Midbrain (tissue), 1 donor: Measurements from ENCODE around the gene DUOX1.
"Not testable (repeated sequence)": the region's sequence is repeated elsewhere in the genome, so short reads cannot be mapped to it uniquely, and the experiment has no call there.

Source experiments
- DNase-seq: peaks from one replicate; lab custom pipeline; 2025; lab: John Stamatoyannopoulos, UW

DUOX1 gene

DNA sequence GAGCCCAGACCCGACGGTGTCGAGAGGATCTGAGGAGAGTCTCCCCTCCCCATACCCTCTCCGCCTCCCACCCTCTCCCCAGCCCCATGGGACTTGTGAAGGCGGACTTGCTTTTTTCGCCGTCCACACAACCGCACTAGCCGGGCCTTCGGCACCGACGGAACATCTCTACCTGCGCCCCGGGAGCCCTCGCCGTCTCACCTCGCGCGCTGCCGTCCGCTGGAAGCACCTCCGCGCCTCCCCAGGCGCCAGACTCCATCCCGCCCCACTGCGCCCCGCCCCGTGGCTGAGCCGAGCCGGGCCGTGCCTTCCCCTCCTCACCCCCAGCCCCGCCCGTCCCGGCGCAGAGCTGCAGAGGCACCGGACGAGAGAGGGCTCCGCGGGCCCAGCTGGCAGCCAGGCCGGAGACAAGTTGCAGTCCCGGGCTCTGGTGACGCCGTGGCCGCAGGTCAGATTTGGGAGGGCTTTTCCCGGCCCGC is at the start of gene DUOX1, which contains the start of gene DUOXA1:
Gene DUOX1, plus strand, starts transcription at position 344 of the 479 bp plus-strand sequence. CDS start 1,973 bp downstream, outside the sequence.
Gene DUOXA1, minus strand, starts transcription at position 229 of the 479 bp plus-strand sequence. CDS start 6,865 bp downstream, outside the sequence.
- DNase-seq, result no peak

- DNase-seq, result not testable (repeated sequence)
Observed at GRCh38 chr15:45080593-45080992, 49.2 kb upstream of the DUOX1 start.

DNA sequence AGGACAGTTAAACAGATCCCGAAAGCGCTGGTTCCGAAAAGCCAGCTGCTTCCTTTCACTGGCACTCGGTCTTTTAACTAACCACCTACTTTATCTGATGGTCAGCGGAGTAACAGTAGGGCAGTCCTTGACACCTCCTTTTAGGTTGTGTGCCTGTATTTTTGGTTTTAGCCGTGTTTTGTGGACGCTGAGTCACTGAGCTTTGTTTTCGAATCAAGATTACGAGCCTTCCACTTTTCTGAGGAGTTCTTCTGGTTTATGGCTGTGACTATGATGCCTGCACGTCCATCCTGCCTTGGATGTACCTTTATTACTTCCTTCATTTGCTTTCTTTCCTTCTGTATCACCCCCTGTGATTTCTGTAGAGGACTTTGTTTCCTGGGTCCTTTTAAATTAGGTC is 47.4 kb upstream of the DUOX1 start:
- not testable (repeated sequence) for DNase-seq

DNA sequence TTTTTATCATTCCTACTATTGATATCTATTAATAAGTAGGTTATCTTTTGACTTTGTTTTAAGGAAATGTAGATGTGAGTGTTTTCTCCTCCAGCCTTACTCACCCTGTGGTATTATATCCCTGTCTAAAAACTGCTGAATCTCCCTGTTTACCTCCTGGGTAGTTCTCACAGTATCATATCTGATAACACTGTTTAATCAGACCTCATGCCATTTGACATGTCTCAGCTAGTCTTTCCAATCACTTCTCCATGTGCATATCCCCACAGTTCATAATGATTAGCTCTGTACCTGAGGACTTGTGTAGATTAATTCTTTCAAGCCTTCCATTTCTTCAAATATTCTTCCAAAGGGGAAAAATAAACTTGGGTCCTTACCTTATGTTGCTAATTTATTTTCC is 46.6 kb upstream of the DUOX1 start:
- DNase-seq, result no peak

GRCh38 chr15:45084163-45084562 is 45.6 kb upstream of the DUOX1 start:
- DNase-seq, result no peak

GRCh38 chr15:45087513-45087912 is 42.3 kb upstream of the DUOX1 start:
- DNase-seq, result no peak

GRCh38 chr15:45088801-45089711 is 40.7 kb upstream of the DUOX1 start:
- no peak for DNase-seq

GRCh38 chr15:45089712-45090373 is 40.0 kb upstream of the DUOX1 start:
- DNase-seq, result no peak

DNA sequence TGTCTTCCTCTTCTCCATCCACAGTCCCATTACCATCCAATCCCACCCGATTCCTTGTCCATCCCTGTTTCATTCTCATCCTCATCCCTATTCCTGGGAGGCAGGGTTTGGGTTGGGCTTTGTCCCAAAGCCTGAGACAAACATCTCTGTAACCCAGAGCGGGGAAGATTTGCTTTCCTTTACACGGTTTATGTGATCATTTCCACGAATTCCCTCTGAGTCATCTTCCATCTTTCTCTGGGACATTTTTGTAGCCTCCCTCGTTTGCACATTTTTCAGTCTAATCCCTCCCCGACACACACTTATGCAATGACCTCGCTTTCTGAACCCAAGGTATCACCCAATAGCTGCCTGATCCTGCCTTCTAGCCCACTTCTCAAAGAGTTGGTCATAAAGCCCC is 38.6 kb upstream of the DUOX1 start:
- DNase-seq, result no peak

- no peak for DNase-seq
Observed at GRCh38 chr15:45091576-45091975, 38.2 kb upstream of the DUOX1 start.

GRCh38 chr15:45093013-45093412 is 36.8 kb upstream of the DUOX1 start:
- no peak for DNase-seq

DNA sequence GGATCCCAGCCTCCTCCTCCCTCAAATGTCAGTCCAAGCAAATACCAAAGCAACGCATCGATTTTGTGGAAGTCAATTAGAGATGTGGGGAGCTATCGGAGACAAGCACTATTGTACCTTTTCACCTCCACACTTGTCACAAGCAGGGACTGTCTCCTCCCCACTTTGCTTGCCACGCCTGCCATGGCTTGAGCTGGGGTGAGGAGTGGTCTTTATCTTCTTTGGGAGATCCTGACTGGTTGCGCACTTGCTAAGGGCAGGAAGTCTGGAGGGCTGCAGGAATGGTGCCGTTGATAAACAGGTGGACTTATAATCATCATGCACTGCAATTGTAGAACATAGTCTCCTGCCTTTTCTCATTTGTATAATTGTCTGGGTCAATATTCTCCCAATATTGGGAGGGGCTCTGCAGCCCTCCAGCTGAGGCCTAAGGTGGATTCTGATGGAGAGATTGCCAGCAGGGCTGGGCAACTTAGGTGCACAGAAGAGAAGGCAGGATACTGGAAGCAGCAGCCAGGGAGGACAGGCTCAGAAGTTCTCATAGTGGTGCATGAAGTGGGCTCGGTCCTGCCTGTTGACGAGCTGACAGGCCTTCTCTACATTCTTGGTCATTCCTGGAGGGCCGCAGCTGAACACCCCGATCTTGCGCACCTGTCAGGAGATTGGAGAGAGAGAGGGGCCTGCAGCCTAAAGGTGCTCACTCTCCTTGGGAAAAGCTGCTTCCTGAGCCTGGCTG is 36.0 kb upstream of the DUOX1 start:
- no peak for DNase-seq

- DNase-seq, result no peak
Observed at GRCh38 chr15:45094358-45094730, 35.5 kb upstream of the DUOX1 start.

- no peak for DNase-seq
Observed at GRCh38 chr15:45095661-45096060, 34.1 kb upstream of the DUOX1 start.

GRCh38 chr15:45097466-45097865 is 32.3 kb upstream of the DUOX1 start:
- DNase-seq, result no peak

DNA sequence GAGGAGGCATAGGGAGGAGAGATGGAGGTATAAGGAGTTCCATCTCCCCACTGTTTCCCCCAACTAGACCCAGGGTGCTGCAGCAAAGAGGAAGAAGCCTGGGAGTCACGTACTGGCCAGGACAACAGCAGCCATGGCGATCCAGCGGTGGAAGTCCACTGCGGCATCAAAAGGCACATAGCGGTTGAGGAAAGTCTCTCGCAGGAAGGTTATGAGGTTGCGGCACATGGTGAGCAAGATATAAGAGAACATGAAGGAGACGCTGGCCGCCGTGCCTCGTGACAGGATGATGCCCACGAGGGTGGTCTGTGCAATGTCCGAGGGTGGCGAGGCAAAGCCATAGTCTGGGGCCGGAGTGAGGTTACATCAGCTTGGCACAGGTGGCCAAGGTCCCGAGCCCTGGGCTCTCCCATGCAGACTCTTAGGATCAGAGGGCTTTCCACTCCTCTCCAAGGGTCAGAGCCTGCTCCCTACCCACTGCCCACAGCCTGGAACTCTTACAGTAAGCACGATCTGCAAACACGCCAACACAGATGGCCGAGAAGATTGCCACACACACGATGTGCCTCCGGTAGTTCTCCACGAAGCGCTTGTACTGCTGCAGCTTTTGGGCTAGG is 30.1 kb upstream of the DUOX1 start:
- DNase-seq, result no peak

DNA sequence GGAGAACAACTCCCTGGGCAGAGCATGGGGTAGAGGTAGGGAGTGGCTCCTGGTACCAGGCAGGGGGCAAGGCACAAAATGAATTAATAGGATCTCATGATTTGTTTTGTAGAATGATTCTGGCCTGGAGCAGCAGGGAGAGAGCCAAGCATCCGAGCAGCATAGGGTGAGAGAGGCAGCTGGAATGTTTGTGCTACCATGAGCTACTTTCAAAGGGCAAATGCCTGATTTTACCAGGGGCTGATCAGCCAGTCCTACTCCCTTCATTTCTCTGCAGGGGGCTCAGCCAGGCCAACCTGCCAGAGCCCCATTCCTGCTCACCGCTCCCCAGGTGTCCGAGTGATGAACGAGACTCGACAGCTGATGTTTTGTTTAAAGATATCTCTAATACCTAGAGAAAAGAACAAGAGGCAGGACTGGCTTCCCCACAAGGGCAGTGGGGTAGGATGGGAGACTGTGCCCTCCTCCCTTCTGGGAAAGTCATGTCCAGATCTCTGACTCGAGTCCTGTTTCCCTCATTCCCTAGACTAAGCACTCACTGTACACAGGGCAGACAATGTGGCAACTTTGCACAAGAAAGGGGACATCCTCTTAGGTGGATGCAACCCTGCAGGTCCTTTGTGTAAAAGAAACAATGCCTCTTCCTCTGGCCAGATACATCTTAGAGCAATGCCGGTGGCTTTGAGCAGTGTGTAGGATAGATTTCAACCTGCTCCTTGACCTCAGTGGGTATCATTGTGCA is 28.7 kb upstream of the DUOX1 start:
- no peak for DNase-seq

GRCh38 chr15:45101749-45102148 is 28.0 kb upstream of the DUOX1 start:
- no peak for DNase-seq

DNA sequence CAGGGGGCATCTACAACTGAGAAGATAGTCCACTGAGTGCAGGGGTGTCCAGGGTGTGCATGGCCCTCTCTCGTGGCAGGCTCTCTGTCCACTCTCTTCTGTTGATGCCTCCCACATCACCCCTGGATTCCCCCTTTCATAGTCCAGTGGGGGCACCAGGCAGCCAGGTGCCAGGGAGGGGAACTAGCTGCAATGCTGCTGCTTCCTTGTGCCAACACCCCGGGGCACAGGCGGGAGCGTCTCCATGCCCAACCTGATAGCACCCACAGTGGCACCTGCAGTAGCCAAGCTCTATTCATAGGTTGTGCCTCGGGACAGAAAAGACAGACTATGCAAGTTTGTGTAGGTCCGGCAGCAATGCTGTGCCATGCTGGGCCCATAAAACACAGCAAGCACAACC is 27.6 kb upstream of the DUOX1 start:
- no peak for DNase-seq

- not testable (repeated sequence) for DNase-seq
Observed at GRCh38 chr15:45104170-45104569, 25.6 kb upstream of the DUOX1 start.

GRCh38 chr15:45105586-45105985 is 24.2 kb upstream of the DUOX1 start:
- no peak for DNase-seq
